H9 (cell line): Measurements from ENCODE around the gene ARID1B. TPM values are rescaled to one million over a fixed set of nuclear protein-coding genes. Genes with fewer than 3 reads are reported as not detected.

Experiments used
- DNase-seq: peaks from one replicate; pipeline ENCODE4 v3.0.0-alpha.2; 2017
- H2AFZ ChIP-seq: one replicate; pipeline ENCODE4 v1.6.1; 2013; ENCODE audit warnings: mild to moderate bottlenecking, low read length, control low read depth, moderate library complexity
- H2AK5ac ChIP-seq: 2 replicates; pipeline ENCODE4 v1.6.1; 2013; ENCODE audit warnings: low read length, control low read depth, mixed read lengths; ENCODE audit not compliant: insufficient read length
- H2BK120ac ChIP-seq: one replicate; pipeline ENCODE4 v1.6.1; 2013; ENCODE audit warnings: low read depth, mild to moderate bottlenecking, low read length, control low read depth, inconsistent platforms; ENCODE audit not compliant: poor library complexity, severe bottlenecking
- H2BK12ac ChIP-seq: 2 replicates; pipeline ENCODE4 v1.6.1; 2013; ENCODE audit warnings: low read length, control low read depth, mixed read lengths, low read depth; ENCODE audit not compliant: insufficient read length
- H2BK15ac ChIP-seq: 2 replicates; pipeline ENCODE4 v1.6.1; 2013; ENCODE audit warnings: low read depth, low read length, control low read depth
- H2BK20ac ChIP-seq: one replicate; pipeline ENCODE4 v1.6.1; 2013; ENCODE audit warnings: low read depth, mild to moderate bottlenecking, low read length, control low read depth, inconsistent platforms; ENCODE audit not compliant: poor library complexity, severe bottlenecking
- H2BK5ac ChIP-seq: 2 replicates; pipeline ENCODE4 v1.6.1; 2013; ENCODE audit warnings: low read length, control low read depth, mixed read lengths; ENCODE audit not compliant: insufficient read length
- H3K14ac ChIP-seq: 2 replicates; pipeline ENCODE4 v1.6.1; 2013; ENCODE audit warnings: low read length, control low read depth; ENCODE audit not compliant: insufficient read depth
- H3K18ac ChIP-seq: 2 replicates; pipeline ENCODE4 v1.6.1; 2013; ENCODE audit warnings: low read depth, mild to moderate bottlenecking, mixed read lengths, low read length, control low read depth; ENCODE audit not compliant: insufficient read length
- H3K23ac ChIP-seq: 2 replicates; pipeline ENCODE4 v1.6.1; 2013; ENCODE audit warnings: low read length, control low read depth, mixed read lengths, low read depth; ENCODE audit not compliant: insufficient read length
- H3K23me2 ChIP-seq: 2 replicates; pipeline ENCODE4 v1.6.1; 2013; ENCODE audit warnings: low read depth, mild to moderate bottlenecking, mixed read lengths, low read length, control low read depth; ENCODE audit not compliant: insufficient read length, poor library complexity, severe bottlenecking
- H3K27ac ChIP-seq: 2 replicates; pipeline ENCODE4 v1.5.1; 2013; ENCODE audit warnings: low read length, control low read depth, mixed read lengths, low read depth; ENCODE audit not compliant: insufficient read length
- H3K27me3 ChIP-seq: 2 replicates; pipeline ENCODE4 v1.6.1; 2013; ENCODE audit warnings: low read length, control low read depth, inconsistent platforms; ENCODE audit not compliant: insufficient read depth
- H3K4ac ChIP-seq: 2 replicates; pipeline ENCODE4 v1.6.1; 2013; ENCODE audit warnings: low read depth, mild to moderate bottlenecking, control low read depth, inconsistent platforms, low read length, moderate library complexity
- H3K4me1 ChIP-seq: 2 replicates; pipeline ENCODE4 v1.6.1; 2013; ENCODE audit warnings: low read length, control low read depth, inconsistent platforms; ENCODE audit not compliant: insufficient read depth
- H3K4me2 ChIP-seq: 2 replicates; pipeline ENCODE4 v1.6.1; 2013; ENCODE audit warnings: low read length, control low read depth, mixed read lengths; ENCODE audit not compliant: insufficient read length, insufficient read depth
- H3K56ac ChIP-seq: 2 replicates; pipeline ENCODE4 v1.6.1; 2013; ENCODE audit warnings: low read depth, mild to moderate bottlenecking, mixed read lengths, low read length, control low read depth; ENCODE audit not compliant: insufficient read length
- H3K79me1 ChIP-seq: 2 replicates; pipeline ENCODE4 v1.6.1; 2013; ENCODE audit warnings: low read depth, mild to moderate bottlenecking, moderate library complexity, low read length, control low read depth, inconsistent platforms; ENCODE audit not compliant: insufficient read depth, poor library complexity, severe bottlenecking
- H3K79me2 ChIP-seq: 2 replicates; pipeline ENCODE4 v1.6.1; 2013; ENCODE audit warnings: low read length, control low read depth, inconsistent platforms; ENCODE audit not compliant: insufficient read depth
- H3K9ac ChIP-seq: 2 replicates; pipeline ENCODE4 v1.6.1; 2013; ENCODE audit warnings: low read length, control low read depth, mixed read lengths; ENCODE audit not compliant: insufficient read length; ENCODE audit errors: extremely low read depth
- H3K9me3 ChIP-seq: one replicate; pipeline ENCODE4 v1.6.1; 2013; ENCODE audit warnings: low read depth, low read length, inconsistent platforms; ENCODE audit not compliant: control insufficient read depth
- H3T11ph ChIP-seq: one replicate; pipeline ENCODE4 v1.6.1; 2013; ENCODE audit warnings: mild to moderate bottlenecking, low read length, control low read depth, inconsistent platforms
- H4K20me1 ChIP-seq: one replicate; pipeline ENCODE4 v1.6.1; 2013; ENCODE audit not compliant: control insufficient read depth, insufficient read length, insufficient read depth
- H4K5ac ChIP-seq: 2 replicates; pipeline ENCODE4 v1.6.1; 2013; ENCODE audit warnings: low read depth, mild to moderate bottlenecking, mixed read lengths, low read length, control low read depth; ENCODE audit not compliant: insufficient read length
- H4K8ac ChIP-seq: replicated peaks from 2 replicates; pipeline ENCODE4 v1.6.1; 2013; ENCODE audit warnings: low read length, control low read depth, mixed read lengths, low read depth; ENCODE audit not compliant: insufficient read length
- H4K91ac ChIP-seq: 2 replicates; pipeline ENCODE4 v1.6.1; 2013; ENCODE audit warnings: low read depth, mild to moderate bottlenecking, moderate library complexity, mixed read lengths, low read length, control low read depth; ENCODE audit not compliant: insufficient read length
- H3K27ac Mint-ChIP-seq, 3 experiments: 2 replicates in 2 of 3; 3 replicates in 1 of 3; pipeline ENCODE4 v1.8.0; 2020 to 2021; ENCODE audit warnings: mixed read lengths in 3 of 3, mild to moderate bottlenecking in 1 of 3, moderate library complexity in 1 of 3
- H3K27me3 Mint-ChIP-seq: 2 replicates; pipeline ENCODE4 v1.8.0; 2021; ENCODE audit warnings: low read depth, mild to moderate bottlenecking, moderate library complexity, mixed read lengths
- H3K36me3 Mint-ChIP-seq, 3 experiments: 2 replicates in 2 of 3; 3 replicates in 1 of 3; pipeline ENCODE4 v1.8.0; 2020 to 2021; ENCODE audit warnings: low read depth in 3 of 3, mixed read lengths in 3 of 3; ENCODE audit not compliant: insufficient read depth in 1 of 3
- H3K4me1 Mint-ChIP-seq, 2 experiments: 2 replicates each; pipeline ENCODE4 v1.8.0; 2020; ENCODE audit warnings: mixed read lengths in 2 of 2
- H3K4me3 Mint-ChIP-seq, 2 experiments: 2 replicates in 1 of 2; 3 replicates in 1 of 2; pipeline ENCODE4 v1.8.0; 2020 to 2021; ENCODE audit warnings: mild to moderate bottlenecking in 2 of 2, mixed read lengths in 2 of 2, moderate library complexity in 1 of 2
- H3K9me3 Mint-ChIP-seq, 2 experiments: 2 replicates in 1 of 2; 3 replicates in 1 of 2; pipeline ENCODE4 v1.8.0; 2020; ENCODE audit warnings: mild to moderate bottlenecking in 2 of 2, mixed read lengths in 2 of 2, moderate library complexity in 1 of 2
- WGBS: extraction: QIAGEN DNeasy Blood & Tissue Kit; methylation state at CpG from one replicate; pipeline ENCODE4 v1.1.7; 2013; ENCODE audit warnings: missing lambda C conversion rate, low lambda C conversion rate, mixed read lengths; ENCODE audit not compliant: insufficient read length; ENCODE audit errors: extremely low coverage; 5-methylcytosine and 5-hydroxymethylcytosine counted together
- total RNA-seq: library from RNA; stranded (reverse); gene quantifications from 2 replicates; pipeline ENCODE4 v1.2.1, GENCODE V29; 2021
- TF ChIP-seq, protein P1 (sequence below): fragments of 200-600 bp; sonication (generic); conservative IDR thresholded peaks from 3 replicates; pipeline ENCODE4 v1.8.0; 2021; ENCODE audit warnings: antibody characterized with exemption, mild to moderate bottlenecking

The ARID1B gene
- total RNA-seq, 1 experiment from 2014 or later: 88.2 TPM

DNA sequence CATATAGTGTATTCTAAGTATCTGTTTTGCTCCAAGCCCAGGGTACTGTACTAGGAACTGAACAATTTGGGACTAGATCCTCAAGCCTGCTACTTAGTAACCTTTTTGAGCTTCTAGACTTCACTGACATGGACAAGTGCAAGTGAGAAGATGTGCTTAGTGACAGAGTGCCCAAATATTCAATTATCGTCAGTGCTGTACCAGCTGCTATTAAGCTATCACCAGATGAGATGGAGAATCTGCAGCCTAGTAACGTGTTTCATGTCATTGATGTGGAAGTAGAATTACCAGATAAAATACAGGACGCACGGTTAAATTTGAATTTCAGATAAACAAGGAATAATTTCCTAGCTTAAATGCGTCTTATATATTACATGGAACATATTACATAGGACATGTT lies 218.3 kb downstream of the ARID1B start:
- Histone ChIP-seq H2AK5ac (no peak overlapping the region), H3K18ac (no peak overlapping the region), H3K56ac (no peak overlapping the region), H4K5ac (no peak overlapping the region), H3K79me1 (no peaks in the 10 kb centered on the region), H3K23ac (no peak overlapping the region), H3K79me2 (peaks cover 7% of the 10 kb centered on the region; the same call in 1 of the 2 replicates), H4K91ac (no peak overlapping the region), H2BK5ac (no peak overlapping the region), H3K14ac (no peak overlapping the region), H3K27ac (no peak overlapping the region), H3K23me2 (no peaks in the 10 kb centered on the region), H3K27me3 (no peaks in the 10 kb centered on the region), H3K9me3 (no peaks in the 10 kb centered on the region), H3K4ac (no peak overlapping the region), H2BK20ac (no peak overlapping the region), H4K8ac (no peak overlapping the region), H3K4me1 (peaks cover 3% of the 10 kb centered on the region; the same call in 1 of the 2 replicates), H3K4me2 (no peak overlapping the region), H2AFZ (no peak overlapping the region), H2BK120ac (no peak overlapping the region), H4K20me1 (no peaks in the 10 kb centered on the region), H3T11ph (no peak overlapping the region), H3K9ac (no peak overlapping the region), H2BK15ac (no peak overlapping the region; the same call in 1 of the 2 replicates), H2BK12ac (no peak overlapping the region)
- no peak overlapping the region for H3K27ac Mint-ChIP-seq
- TF ChIP-seq, protein P1, sequence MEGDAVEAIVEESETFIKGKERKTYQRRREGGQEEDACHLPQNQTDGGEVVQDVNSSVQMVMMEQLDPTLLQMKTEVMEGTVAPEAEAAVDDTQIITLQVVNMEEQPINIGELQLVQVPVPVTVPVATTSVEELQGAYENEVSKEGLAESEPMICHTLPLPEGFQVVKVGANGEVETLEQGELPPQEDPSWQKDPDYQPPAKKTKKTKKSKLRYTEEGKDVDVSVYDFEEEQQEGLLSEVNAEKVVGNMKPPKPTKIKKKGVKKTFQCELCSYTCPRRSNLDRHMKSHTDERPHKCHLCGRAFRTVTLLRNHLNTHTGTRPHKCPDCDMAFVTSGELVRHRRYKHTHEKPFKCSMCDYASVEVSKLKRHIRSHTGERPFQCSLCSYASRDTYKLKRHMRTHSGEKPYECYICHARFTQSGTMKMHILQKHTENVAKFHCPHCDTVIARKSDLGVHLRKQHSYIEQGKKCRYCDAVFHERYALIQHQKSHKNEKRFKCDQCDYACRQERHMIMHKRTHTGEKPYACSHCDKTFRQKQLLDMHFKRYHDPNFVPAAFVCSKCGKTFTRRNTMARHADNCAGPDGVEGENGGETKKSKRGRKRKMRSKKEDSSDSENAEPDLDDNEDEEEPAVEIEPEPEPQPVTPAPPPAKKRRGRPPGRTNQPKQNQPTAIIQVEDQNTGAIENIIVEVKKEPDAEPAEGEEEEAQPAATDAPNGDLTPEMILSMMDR: no peak
- DNase-seq: no peak
- no peaks in the 10 kb centered on the region for H3K36me3 Mint-ChIP-seq
- WGBS: no CpG with 5 or more reads among the region's 5 CpGs
- H3K9me3 Mint-ChIP-seq: no peaks in the 10 kb centered on the region
- no peaks in the 10 kb centered on the region for H3K27me3 Mint-ChIP-seq
- no peak overlapping the region for H3K4me3 Mint-ChIP-seq
- H3K4me1 Mint-ChIP-seq: peaks cover 44 to 52% of the 10 kb centered on the region in 2 experiments
